ENCODE data around the gene EZR. TPM values are rescaled to one million over a fixed set of nuclear protein-coding genes. Genes with fewer than 3 reads are reported as not detected.

EZR gene
- total RNA-seq, 2 experiments from 2014 or later = 268 to 415 TPM

GRCh38 chr6:158782432-158783166 is 36.6 kb downstream of the EZR start:
- intact Hi-C loops (cut with micrococcal nuclease; ENCODE audit: unreplicated experiment) = no loop called here

GRCh38 chr6:158781692-158782373 is 37.3 kb downstream of the EZR start:
- no peak overlapping the region for H3K4me3 ChIP-seq (ENCODE audit: low read depth, low read length, poor library complexity, severe bottlenecking)
- H3K79me2 ChIP-seq (ENCODE audit: insufficient read depth, low read depth, low read length) = peaks cover 46% of the 10 kb centered on the region; the same call in 1 of the 2 replicates
- POLR2A ChIA-PET = interaction anchor here (1.4 to 1.7 kb wide), 3 partner anchors 10 to 27 kb away, joined by 3 to 4 read pairs (median 3); no protein-coding TSS in a partner anchor
- no peaks in the 10 kb centered on the region for H3K9me2 ChIP-seq (ENCODE audit: insufficient read depth, low read length)
- BruUV-seq (replicated peaks) = no TSS peak
- intact Hi-C loops (cut with micrococcal nuclease; ENCODE audit: unreplicated experiment) = no loop called here
- CTCF ChIA-PET (ENCODE audit: unreplicated experiment) = no interaction called here
- H2AFZ ChIP-seq (ENCODE audit: low read length) = no peak overlapping the region
- no peaks in the 10 kb centered on the region for H3K9me3 ChIP-seq (ENCODE audit: low read length)
- no peak overlapping the region for H3K27ac ChIP-seq (ENCODE audit: low read depth, low read length, poor library complexity, severe bottlenecking)
- H3K36me3 ChIP-seq (ENCODE audit: insufficient read depth, low read length) = peaks cover 100% of the 10 kb centered on the region
- H4K20me1 ChIP-seq (ENCODE audit: insufficient read depth, low read length) = peaks cover 15% of the 10 kb centered on the region
- H3K4me2 ChIP-seq (ENCODE audit: low read length) = no peak overlapping the region
- no peaks in the 10 kb centered on the region for H3K4me1 ChIP-seq (ENCODE audit: insufficient read depth, low read length, poor library complexity, severe bottlenecking)
- TF ChIP-seq CTCF (conservative IDR thresholded peaks at IDR 0.05; ENCODE audit: low read length) = no peak
- no peak for TF ChIP-seq EZH2phosphoT487 (IDR thresholded peaks at IDR 0.05; ENCODE audit: borderline replicate concordance, low read depth, low read length)
- DNase-seq (ENCODE audit: low spot score) = no peak

More at GRCh38 chr6:158782432-158783166, 36.6 kb downstream of the EZR start:
- Histone ChIP-seq H3K4me1 (ENCODE audit: insufficient read depth, low read length, poor library complexity, severe bottlenecking) (no peaks in the 10 kb centered on the region), H4K20me1 (ENCODE audit: insufficient read depth, low read length) (peaks cover 18% of the 10 kb centered on the region), H3K27ac (ENCODE audit: low read depth, low read length, poor library complexity, severe bottlenecking) (no peak overlapping the region), H3K4me3 (ENCODE audit: low read depth, low read length, poor library complexity, severe bottlenecking) (no peak overlapping the region), H3K9me2 (ENCODE audit: insufficient read depth, low read length) (no peaks in the 10 kb centered on the region), H3K9me3 (ENCODE audit: low read length) (no peaks in the 10 kb centered on the region), H3K4me2 (ENCODE audit: low read length) (no peak overlapping the region), H3K79me2 (ENCODE audit: insufficient read depth, low read depth, low read length) (peaks cover 46% of the 10 kb centered on the region; the same call in 1 of the 2 replicates), H2AFZ (ENCODE audit: low read length) (no peak overlapping the region), H3K36me3 (ENCODE audit: insufficient read depth, low read length) (peaks cover 100% of the 10 kb centered on the region)
- CTCF ChIA-PET (ENCODE audit: unreplicated experiment) = no interaction called here
- TF ChIP-seq EZH2phosphoT487 (IDR thresholded peaks at IDR 0.05; ENCODE audit: borderline replicate concordance, low read depth, low read length) (no peak), CTCF (conservative IDR thresholded peaks at IDR 0.05; ENCODE audit: low read length) (no peak)
- DNase-seq (ENCODE audit: low spot score) = no peak
- BruUV-seq (replicated peaks) = no TSS peak
- POLR2A ChIA-PET = no interaction called here

Measured in OCI-LY7 (cell line).